CD4-positive, alpha-beta T cell (primary cell): ENCODE data around the gene GON7. TPM values are rescaled to one million over a fixed set of nuclear protein-coding genes. Genes with fewer than 3 reads are reported as not detected.

Experiments used
- ATAC-seq: fragments of 200-7000 bp; cut with Tn5 transposase; one replicate; pipeline ENCODE4 v1.10.0; 2022; ENCODE audit warnings: mild to moderate bottlenecking; ENCODE audit not compliant: poor library complexity
- CTCF ChIA-PET: fragments of 350-600 bp; sonication (Branson Sonifier 250); formaldehyde crosslinking; loops from one replicate; lab custom pipeline; 2021; ENCODE audit warnings: antibody characterized with exemption, inconsistent platforms; lab: Charles Lee
- POLR2A ChIA-PET: fragments of 350-600 bp; sonication (Branson Sonifier 250); formaldehyde crosslinking; loops from one replicate; lab custom pipeline; 2021; ENCODE audit warnings: antibody characterized with exemption, inconsistent platforms; lab: Charles Lee
- DNase-seq, 14 experiments: peaks; one replicate each; pipeline ENCODE4 v3.0.0-alpha.2; 2013 to 2020; ENCODE audit warnings: mixed read lengths in 2 of 14
- H3K27ac ChIP-seq, 2 donors: one replicate each; pipeline versions ENCODE4 v1.5.1 to v1.7.0; 2013; ENCODE audit warnings: low read length in 2 of 2, low read depth in 1 of 2, mild to moderate bottlenecking in 1 of 2
- H3K27me3 ChIP-seq, 2 experiments: 1 replicate in 1 of 2; 2 replicates in 1 of 2; pipeline versions ENCODE4 v1.6.1 to v1.7.0; 2013; ENCODE audit warnings: low read length in 2 of 2, control low read depth in 1 of 2, mild to moderate bottlenecking in 1 of 2, moderate library complexity in 1 of 2; ENCODE audit not compliant: insufficient read depth in 2 of 2, control insufficient read depth in 1 of 2
- H3K36me3 ChIP-seq: one replicate; pipeline ENCODE4 v1.6.1; 2013; ENCODE audit warnings: low read length, control low read depth; ENCODE audit not compliant: insufficient read depth
- H3K4me1 ChIP-seq: one replicate; pipeline ENCODE4 v1.6.1; 2013; ENCODE audit warnings: low read length, control low read depth; ENCODE audit not compliant: insufficient read depth
- H3K4me3 ChIP-seq: one replicate; pipeline ENCODE4 v1.5.1; 2013; ENCODE audit warnings: mild to moderate bottlenecking, low read length, moderate library complexity
- H3K9me3 ChIP-seq, 2 experiments: 1 replicate in 1 of 2; 2 replicates in 1 of 2; pipeline versions ENCODE4 v1.6.1 to v1.7.0; 2013; ENCODE audit warnings: low read length in 2 of 2, mild to moderate bottlenecking in 2 of 2, control low read depth in 1 of 2, moderate library complexity in 1 of 2; ENCODE audit not compliant: control insufficient read depth in 1 of 2, insufficient read depth in 1 of 2
- H3K27ac Mint-ChIP-seq: one replicate; pipeline ENCODE4 v1.8.0; 2020; ENCODE audit warnings: mixed read lengths
- H3K27me3 Mint-ChIP-seq: one replicate; pipeline ENCODE4 v1.8.0; 2021; ENCODE audit warnings: mixed read lengths
- H3K36me3 Mint-ChIP-seq: one replicate; pipeline ENCODE4 v1.8.0; 2021; ENCODE audit warnings: low read depth, mixed read lengths
- H3K4me1 Mint-ChIP-seq: one replicate; pipeline ENCODE4 v1.8.0; 2021; ENCODE audit warnings: low read depth, mixed read lengths
- H3K4me3 Mint-ChIP-seq: one replicate; pipeline ENCODE4 v1.8.0; 2020; ENCODE audit warnings: mild to moderate bottlenecking, mixed read lengths
- H3K9me3 Mint-ChIP-seq: one replicate; pipeline ENCODE4 v1.8.0; 2020; ENCODE audit warnings: mixed read lengths
- intact Hi-C, 2 experiments: fragments of 100-400 bp; cut with DNase I in 1 of 2; cut with micrococcal nuclease in 1 of 2; formaldehyde crosslinking; loops; one replicate each; pipeline versions ENCODE4 v1.15.1 to v1.9.0; 2023 to 2025; cut with DNase I, micrococcal nuclease
- total RNA-seq, 174 experiments: library from RNA in 2 of 174; stranded (reverse) in 2 of 174; gene quantifications; one replicate each; pipeline ENCODE4 v1.2.3 and lab custom pipeline; 2021 to 2026
- TF ChIP-seq, protein P1 (sequence below): fragments of 200-600 bp; IDR thresholded peaks from one replicate; pipeline ENCODE4 v1.8.0; 2022; ENCODE audit warnings: antibody characterized with exemption, mild to moderate bottlenecking

Gene GON7
- total RNA-seq, 2 experiments from 2014 or later = 2.3 to 2.4 TPM

DNA sequence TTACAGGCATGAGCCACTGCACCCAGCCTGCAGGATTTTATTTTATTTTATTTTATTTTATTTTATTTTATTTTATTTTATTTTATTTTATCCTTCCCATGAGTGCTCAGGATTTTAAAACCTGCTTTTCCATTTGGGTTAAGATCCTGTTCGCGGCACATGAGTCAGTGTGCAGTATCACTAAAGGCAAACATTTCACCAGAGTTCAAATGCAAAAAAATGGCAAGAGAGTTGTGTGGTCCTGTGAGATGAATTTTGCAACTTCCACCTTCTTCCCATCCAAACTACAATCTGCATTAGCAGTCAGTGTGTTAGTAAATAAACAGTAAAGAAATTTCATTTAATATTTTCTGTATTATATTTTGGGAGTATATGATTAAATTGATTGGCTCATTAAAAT is 51.2 kb downstream of the GON7 start:
- TF ChIP-seq, protein P1, sequence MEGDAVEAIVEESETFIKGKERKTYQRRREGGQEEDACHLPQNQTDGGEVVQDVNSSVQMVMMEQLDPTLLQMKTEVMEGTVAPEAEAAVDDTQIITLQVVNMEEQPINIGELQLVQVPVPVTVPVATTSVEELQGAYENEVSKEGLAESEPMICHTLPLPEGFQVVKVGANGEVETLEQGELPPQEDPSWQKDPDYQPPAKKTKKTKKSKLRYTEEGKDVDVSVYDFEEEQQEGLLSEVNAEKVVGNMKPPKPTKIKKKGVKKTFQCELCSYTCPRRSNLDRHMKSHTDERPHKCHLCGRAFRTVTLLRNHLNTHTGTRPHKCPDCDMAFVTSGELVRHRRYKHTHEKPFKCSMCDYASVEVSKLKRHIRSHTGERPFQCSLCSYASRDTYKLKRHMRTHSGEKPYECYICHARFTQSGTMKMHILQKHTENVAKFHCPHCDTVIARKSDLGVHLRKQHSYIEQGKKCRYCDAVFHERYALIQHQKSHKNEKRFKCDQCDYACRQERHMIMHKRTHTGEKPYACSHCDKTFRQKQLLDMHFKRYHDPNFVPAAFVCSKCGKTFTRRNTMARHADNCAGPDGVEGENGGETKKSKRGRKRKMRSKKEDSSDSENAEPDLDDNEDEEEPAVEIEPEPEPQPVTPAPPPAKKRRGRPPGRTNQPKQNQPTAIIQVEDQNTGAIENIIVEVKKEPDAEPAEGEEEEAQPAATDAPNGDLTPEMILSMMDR = no peak
- no peaks in the 10 kb centered on the region for H3K4me1 ChIP-seq
- no peak overlapping the region for H3K27ac ChIP-seq
- no peak for ATAC-seq
- H3K27me3 Mint-ChIP-seq = no peaks in the 10 kb centered on the region
- no peaks in the 10 kb centered on the region for H3K9me3 Mint-ChIP-seq
- no peak overlapping the region for H3K4me3 ChIP-seq
- no peaks in the 10 kb centered on the region for H3K4me1 Mint-ChIP-seq
- H3K4me3 Mint-ChIP-seq = no peak overlapping the region
- no peaks in the 10 kb centered on the region for H3K36me3 Mint-ChIP-seq
- H3K9me3 ChIP-seq = no peaks in the 10 kb centered on the region
- no peak overlapping the region for H3K27ac Mint-ChIP-seq
- DNase-seq = no peak
- no peaks in the 10 kb centered on the region for H3K27me3 ChIP-seq
- H3K36me3 ChIP-seq = no peaks in the 10 kb centered on the region
- intact Hi-C loops = no loop called here
- ChIA-PET POLR2A (no interaction called here), CTCF (no interaction called here)

DNA sequence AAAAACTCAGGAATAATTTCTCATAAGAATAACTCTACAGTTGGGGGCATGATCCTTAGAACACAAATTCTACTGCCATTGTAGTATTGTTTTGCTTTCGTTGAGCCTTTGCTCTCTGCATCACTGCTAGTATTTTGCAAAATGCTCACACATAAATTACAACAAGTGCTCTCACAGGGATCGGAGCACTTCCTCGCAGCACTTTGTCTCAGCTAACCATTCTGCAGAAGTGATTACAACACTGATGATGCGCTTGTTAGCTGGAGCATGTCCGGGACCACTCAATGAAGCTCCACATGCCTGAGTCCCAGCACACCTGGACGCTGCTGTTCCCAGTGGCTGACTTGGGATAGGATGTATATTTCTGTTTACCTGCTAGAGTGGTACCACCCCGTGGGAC is 53.7 kb downstream of the GON7 start:
- Histone ChIP-seq H3K27me3 (no peaks in the 10 kb centered on the region), H3K4me1 (no peaks in the 10 kb centered on the region), H3K4me3 (no peak overlapping the region), H3K9me3 (no peaks in the 10 kb centered on the region), H3K27ac (no peak overlapping the region), H3K36me3 (no peaks in the 10 kb centered on the region)
- H3K27me3 Mint-ChIP-seq = no peaks in the 10 kb centered on the region
- no peaks in the 10 kb centered on the region for H3K9me3 Mint-ChIP-seq
- ChIA-PET CTCF (no interaction called here), POLR2A (no interaction called here)
- H3K4me3 Mint-ChIP-seq = no peak overlapping the region
- ATAC-seq (no peak), DNase-seq (no peak)
- no peak overlapping the region for H3K27ac Mint-ChIP-seq
- intact Hi-C loops = no loop called here
- no peaks in the 10 kb centered on the region for H3K36me3 Mint-ChIP-seq
- H3K4me1 Mint-ChIP-seq = no peaks in the 10 kb centered on the region
- TF ChIP-seq, protein P1 = no peak

Other genes with a start within 250 kb of the GON7 start
- 10 to 100 TPM; 19.0 to 20.6 TPM for gene ITPK1, start 91.1 kb downstream of the GON7 start, total RNA-seq
- 100 to 1,000 TPM; 127 to 130 TPM for gene MOAP1, start 22.2 kb downstream of the GON7 start, total RNA-seq
- 1 to 10 TPM; 5.8 TPM for gene LYSET, start 21.7 kb downstream of the GON7 start, total RNA-seq
- gene UBR7, start 191 bp upstream of the GON7 start, total RNA-seq = 1 to 10 TPM; 6.8 to 7.4 TPM
- gene BTBD7, start 126.0 kb upstream of the GON7 start, total RNA-seq = 10 to 100 TPM; 12.5 to 12.6 TPM
- not detected for gene COX8C, start 140.1 kb upstream of the GON7 start, total RNA-seq
- not detected for gene UNC79, start 223.9 kb upstream of the GON7 start, total RNA-seq